Sciatic nerve (tissue), 2 donors: Measurements from ENCODE around the gene PRKAG3. TPM values are rescaled to one million over a fixed set of nuclear protein-coding genes. Genes with fewer than 3 reads are reported as not detected.
A peak's percentile ranks its signal among the peaks of the same experiment; 100 is the strongest.
"Not testable (repeated sequence)": the region's sequence is repeated elsewhere in the genome, so short reads cannot be mapped to it uniquely, and the experiment has no call there.

Source experiments
- ATAC-seq: fragments of 200-7000 bp; cut with Tn5 transposase; one replicate; pipeline ENCODE4 v1.9.1; 2020; ENCODE audit warnings: mild to moderate bottlenecking, moderate library complexity
- DNase-seq: peaks from one replicate; pipeline ENCODE4 v3.0.0-alpha.2; 2020; ENCODE audit warnings: low spot score
- intact Hi-C: fragments of 100-400 bp; cut with DNase I; formaldehyde crosslinking; loops from one replicate; pipeline ENCODE4 v1.14.2; 2022
- total RNA-seq: library from RNA; stranded (reverse); fragmentation: NEBNext Ultra II Directional; extraction: Animal tissue kit (Norgen Biotek cat#: 25700); gene quantifications from one replicate; pipeline ENCODE4 v1.2.1, GENCODE V29; 2021
- donor health status: DM: no; HTN: no; CAD: no.
- donor health status: DM: no; HTN: no; CAD: no.

Gene PRKAG3
- total RNA-seq, 1 donor from 2014 or later: 0.49 TPM

DNA sequence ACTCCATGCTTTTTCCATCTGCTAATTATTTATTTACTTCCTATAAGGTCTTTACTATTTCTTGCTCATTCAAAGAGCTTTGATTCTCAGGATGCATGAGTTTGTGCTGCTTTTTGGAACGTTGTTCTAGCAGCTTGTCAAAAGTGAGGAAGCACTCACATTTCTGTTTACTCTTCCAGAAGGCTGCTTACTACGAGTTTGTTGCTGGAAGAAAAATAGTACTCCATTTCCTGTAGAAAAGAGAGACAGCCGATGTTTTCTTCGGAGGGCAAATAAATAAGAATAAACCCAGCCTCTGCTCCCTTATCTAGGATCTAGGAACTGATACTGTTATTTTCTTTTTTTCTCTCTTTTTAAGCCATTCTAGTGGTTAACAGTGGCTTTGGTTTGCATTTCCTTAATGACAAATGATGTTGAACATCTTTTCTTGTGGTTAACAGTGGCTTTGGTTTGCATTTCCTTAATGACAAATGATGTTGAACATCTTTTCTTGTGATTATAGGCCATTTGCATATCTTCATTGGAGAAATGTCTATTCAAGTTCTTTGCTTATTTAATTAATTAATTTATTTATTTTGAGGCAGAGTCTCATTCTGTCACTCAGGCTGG lies 29.1 kb downstream of the PRKAG3 start:
- intact Hi-C loops: no loop called here
- no peak for ATAC-seq
- no peak for DNase-seq

DNA sequence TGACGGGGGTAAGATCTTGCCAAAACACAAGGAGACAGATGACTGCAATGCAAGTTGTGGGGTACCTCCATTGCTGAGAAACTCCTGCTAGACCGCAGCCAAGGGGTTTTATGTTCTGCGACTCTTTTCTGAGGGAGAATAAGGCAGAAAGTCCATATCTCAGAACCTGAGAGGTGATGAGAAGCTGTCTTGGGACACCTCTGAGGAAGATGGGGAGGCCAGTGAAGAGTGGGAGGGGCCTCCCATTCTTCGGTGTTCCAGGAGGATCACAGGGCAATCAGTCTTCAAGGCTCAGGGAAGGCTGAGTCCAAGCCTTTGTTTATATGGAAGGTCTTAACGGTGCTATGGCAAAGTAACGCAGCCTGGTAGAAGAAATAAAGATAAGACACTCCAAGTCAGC lies 31.6 kb downstream of the PRKAG3 start:
- intact Hi-C loops: no loop called here
- DNase-seq (no peak), ATAC-seq (no peak)

DNA sequence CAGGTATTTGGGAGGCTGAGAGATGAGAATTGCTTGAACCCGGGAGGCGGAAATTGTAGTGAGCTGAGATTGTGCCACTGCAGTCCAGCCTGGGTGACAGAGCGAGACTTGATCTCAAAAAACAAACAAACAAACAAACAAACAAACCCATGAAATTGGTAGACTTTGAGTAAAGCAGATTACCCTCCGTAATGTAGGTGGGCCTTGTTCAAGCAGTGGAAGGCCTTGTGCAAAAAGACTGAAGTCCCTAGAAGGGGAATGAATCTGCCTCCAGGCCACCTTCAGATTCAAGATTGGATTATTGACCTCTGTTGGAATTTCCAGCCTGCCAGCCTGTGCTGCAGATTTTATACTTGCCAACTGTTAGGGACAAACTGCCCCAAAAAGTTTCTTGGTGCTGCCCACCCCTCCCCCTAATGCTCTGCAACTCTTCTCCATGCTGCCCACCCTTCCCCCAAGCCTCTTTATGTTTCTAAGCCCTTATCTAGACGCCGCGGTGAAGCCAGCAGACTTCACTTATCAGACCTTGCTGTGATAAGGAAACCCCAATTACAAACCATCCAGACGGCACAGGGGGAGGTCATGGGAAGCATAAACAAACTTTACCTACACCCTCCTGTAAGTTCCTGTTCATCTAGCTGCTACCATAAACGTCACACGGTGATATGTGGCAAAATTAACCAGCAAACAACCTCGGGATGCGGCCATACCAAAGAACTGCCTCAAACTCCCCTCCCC lies 32.7 kb downstream of the PRKAG3 start:
- no peak for ATAC-seq
- intact Hi-C loops: no loop called here
- DNase-seq: no peak

DNA sequence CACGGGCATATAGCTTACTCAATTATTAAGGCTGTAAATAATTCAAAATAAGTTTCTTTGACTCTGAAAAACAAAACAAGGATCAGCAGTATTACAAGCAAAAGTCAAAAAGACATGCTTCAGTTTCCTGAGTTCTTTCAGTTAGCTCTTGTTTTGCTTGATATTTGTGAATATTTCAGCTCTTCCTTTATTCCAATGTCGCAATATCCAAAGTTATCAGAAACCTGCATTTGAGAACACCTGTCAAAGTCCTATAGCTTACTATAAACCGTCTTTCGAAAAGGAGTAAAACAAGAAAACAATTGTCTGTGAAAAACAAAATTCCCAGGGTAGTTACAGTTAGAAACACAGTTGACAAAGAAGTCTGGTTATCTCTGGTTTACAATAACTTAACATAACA lies 34.9 kb downstream of the PRKAG3 start:
- intact Hi-C loops: no loop called here
- ATAC-seq (no peak), DNase-seq (no peak)

DNA sequence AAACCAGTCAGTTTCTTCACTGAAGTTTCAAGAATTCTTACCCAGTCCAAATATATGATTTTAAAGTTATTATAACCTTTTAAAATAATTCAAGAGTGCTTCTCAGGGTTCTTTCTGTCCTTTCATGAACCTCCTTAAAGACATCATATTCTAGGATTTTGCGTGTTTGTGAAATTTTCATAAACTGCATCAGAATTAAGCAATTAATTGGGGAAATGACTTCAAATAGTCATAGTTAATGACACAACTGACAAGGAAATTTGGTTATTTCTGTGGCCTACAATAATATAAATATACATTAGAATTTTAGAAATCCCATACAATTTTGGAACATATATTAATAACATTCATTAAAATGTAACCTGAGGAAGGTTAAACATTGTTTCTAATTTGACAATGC lies 39.2 kb downstream of the PRKAG3 start:
- intact Hi-C loops: no loop called here
- DNase-seq: no peak
- no peak for ATAC-seq

DNA sequence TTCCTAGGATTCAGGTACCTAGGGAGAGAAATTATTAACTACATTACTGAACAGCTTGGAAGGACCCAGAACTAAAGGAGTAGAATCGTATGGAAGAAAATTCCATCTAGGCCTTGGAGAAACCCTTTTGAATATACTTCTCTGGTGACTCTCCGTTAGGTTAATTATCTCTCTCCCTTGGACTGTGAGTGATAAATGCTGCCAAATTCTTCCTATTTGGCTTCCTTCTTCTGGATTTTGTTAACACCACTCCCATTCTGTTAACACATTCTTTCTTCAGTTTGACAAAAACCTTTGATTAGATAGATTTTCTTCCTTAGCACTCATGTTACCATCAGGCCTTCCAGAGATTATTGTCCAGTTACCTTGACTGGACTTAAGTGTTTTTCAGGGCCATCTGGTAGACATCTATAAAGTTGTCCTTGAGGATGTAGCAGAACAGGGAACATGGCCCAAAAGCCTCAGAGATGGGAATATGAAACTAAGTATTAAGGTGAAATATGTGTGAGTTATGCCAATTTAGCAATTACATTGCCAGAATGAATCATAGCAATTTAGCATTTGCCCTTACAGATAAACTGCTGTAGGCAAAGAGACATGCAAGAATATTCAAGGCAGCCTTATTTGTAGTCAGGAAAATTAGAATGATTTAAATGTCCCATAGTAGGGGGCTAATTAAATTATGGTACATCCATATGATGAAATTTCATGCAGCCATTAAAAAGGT lies 42.9 kb downstream of the PRKAG3 start:
- DNase-seq: no peak
- intact Hi-C loops: no loop called here
- ATAC-seq: no peak

DNA sequence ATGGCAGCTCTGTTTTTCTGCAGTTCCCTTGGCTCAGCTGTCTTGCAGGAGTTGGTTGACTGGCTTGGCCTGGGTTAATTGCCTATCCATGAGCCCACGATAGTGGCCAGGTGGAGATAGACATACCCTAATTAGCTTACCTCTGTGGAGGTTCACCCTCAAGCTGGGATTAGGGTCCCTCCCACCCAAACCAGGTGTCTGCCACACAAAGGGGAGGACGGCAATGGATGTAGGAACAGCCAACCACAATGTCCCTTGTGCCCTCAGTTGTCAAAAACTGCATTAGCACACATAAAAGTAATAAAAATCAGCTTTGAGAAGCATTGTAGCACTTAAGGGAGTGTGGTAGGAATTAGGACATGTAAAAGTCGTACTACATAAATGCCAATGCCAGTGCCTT lies 45.5 kb downstream of the PRKAG3 start:
- intact Hi-C loops: no loop called here
- no peak for ATAC-seq

DNA sequence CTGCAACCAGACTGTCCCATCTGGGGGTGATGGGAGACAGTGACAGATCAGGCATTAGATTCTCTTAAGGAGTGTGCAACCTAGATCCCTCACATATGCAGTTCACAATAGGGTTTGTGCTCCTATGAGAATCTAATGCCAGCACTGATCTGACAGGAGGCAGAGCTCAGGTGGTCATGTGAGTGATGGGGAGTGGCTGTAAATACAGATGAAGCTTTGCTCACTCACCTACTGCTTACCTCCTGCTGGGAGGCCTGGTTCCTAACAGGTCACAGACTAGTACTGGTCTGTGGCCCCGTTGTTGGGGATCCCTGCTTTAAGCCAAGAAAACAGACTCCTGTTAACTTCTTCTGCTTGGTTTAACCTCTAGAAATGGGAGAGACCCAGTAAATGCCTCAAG lies 46.5 kb downstream of the PRKAG3 start:
- DNase-seq (no peak), ATAC-seq (no peak)
- intact Hi-C loops: no loop called here

More for the DNA sequence above, 45.5 kb downstream of the PRKAG3 start:
- DNase-seq: no peak

DNA sequence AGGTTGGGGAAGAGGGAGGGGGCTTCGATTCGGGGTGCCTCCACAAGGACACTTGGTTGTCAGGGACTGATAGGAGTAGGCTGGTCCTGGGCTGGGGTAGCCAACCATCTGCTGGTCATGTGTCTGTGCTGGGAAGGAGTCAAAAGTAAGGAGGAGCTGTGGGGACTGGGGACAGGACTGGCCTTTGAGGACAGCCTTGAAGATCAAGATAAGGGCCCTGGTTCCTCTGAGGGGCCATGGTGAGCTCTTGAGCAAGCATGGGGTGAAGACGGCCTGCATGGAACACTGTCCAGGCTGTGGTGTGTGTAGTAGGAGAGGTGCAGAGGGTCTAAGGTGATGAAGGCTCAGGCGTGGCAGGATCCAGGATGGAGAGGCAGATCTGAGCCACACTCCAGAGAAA lies 47.9 kb downstream of the PRKAG3 start:
- intact Hi-C loops: no loop called here
- no peak for ATAC-seq
- no peak for DNase-seq

DNA sequence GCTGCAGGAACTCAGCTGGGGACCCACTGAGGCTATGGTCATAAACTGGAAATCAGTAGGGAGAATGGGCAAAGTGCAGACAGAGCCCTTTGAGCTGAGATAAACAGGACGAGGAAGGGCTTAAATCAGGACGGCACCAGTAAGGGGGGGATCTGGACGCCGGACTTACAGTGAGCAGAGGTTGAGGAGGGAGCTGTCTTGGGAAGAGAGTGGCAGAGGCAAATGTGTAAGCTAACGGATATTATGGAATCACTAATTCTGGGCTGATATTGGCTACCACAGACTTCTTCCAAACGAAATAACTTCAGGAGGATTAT lies 49.1 kb downstream of the PRKAG3 start:
- DNase-seq: no peak
- intact Hi-C loops: no loop called here
- ATAC-seq: peak; percentile 39

DNA sequence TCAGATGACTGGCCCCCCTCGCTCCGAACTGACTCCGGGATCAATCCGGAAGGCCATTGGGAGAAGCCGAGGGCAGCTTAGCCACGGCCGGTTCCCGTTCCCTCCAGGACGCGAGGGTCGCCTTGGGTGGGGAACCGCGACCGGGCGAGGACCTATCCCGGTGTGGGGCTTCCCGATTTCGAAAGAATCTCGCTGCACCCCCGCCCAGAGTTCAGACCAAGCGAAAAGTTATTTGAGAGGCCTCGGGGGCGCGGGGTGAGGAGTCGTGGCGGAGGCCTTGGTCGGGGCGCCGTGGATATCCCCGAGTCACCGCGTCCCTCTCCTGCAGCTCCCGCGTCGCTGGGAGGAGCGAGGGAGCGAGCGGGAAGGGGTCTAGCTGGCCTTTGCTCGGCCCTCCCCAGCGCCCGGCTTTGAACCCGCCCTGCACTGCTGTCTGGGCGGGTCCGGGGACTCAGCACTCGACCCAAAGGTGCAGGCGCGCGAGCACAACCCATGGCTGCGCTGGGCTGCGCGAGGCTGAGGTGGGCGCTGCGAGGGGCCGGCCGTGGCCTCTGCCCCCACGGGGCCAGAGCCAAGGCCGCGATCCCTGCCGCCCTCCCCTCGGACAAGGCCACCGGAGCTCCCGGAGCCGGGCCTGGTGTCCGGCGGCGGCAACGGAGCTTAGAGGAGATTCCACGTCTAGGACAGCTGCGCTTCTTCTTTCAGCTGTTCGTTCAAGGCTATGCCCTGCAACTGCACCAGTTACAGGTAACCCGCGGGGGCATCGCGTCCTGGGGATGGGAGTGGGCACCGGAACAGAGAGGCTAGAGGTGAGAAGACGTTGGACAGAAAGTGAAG lies 49.7 kb downstream of the PRKAG3 start, which contains the start of gene CYP27A1:
Gene CYP27A1, plus strand, starts transcription at position 457 of the 837 bp plus-strand sequence. Its CDS starts 36 bp downstream, at position 493.
- ATAC-seq: peak; percentile 91
- DNase-seq: peak; percentile 83

DNA sequence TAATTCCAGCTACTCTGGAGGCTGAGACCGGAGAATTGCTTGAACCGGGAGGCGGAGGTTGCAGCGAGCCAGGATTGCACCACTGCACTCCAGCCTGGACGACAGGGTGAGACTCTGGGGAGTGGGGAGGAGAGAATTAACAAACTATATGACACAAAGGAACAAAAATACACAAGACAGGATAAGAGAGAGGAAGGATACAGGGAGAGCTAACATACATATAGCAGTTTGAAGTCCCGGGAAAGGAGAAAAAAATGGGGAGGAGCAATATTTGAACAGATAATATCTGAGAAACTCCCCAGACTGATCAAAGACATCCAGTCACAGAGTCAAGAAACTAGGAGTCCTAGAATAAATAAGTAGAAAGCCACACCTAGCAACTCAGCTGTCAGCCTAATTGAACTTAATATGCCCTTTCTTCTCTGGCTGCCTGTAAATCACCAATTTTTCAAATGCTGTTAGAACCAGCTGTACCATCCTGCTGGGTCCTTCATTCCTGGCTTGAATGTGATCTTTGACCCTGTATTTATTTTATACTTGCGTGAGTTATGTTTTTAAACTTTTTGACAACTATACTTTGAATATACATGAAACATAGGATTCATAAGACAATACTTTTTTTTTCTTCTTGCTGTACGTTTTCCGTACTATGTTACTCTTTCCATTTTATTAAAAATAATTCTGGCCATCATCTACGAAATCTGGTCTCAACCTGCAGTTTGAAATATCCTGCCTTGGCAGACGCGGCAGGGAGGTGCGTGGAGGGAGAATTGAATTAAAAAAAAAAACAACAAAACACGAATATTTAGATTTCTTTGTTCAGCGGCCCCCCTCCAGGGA lies 50.5 kb downstream of the PRKAG3 start:
- peak; percentile 29 for ATAC-seq
- intact Hi-C loops: no loop called here
- DNase-seq: no peak

More for the DNA sequence above, 49.7 kb downstream of the PRKAG3 start, which contains the start of gene CYP27A1:
- intact Hi-C loops: no loop called here

DNA sequence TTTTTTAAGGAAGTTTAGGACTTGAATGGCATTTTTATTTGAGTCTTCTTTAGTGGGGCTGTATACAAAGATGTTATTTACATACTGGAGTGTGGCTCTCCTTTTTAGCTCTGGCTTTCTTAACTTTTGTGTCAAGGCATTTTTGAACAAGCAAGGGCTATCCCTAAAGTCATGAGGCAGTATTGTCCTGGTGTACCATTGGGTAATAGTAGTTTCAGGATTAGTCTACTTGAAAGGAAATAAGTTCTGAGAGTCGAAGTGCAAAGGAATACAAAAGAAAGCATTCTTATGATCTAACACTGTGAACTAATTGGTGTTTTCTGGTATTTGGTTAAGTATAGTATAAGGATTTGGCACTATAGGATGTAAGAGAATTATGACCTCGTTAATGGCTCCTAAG lies 51.6 kb downstream of the PRKAG3 start:
- intact Hi-C loops: no loop called here
- DNase-seq: no peak
- no peak for ATAC-seq

DNA sequence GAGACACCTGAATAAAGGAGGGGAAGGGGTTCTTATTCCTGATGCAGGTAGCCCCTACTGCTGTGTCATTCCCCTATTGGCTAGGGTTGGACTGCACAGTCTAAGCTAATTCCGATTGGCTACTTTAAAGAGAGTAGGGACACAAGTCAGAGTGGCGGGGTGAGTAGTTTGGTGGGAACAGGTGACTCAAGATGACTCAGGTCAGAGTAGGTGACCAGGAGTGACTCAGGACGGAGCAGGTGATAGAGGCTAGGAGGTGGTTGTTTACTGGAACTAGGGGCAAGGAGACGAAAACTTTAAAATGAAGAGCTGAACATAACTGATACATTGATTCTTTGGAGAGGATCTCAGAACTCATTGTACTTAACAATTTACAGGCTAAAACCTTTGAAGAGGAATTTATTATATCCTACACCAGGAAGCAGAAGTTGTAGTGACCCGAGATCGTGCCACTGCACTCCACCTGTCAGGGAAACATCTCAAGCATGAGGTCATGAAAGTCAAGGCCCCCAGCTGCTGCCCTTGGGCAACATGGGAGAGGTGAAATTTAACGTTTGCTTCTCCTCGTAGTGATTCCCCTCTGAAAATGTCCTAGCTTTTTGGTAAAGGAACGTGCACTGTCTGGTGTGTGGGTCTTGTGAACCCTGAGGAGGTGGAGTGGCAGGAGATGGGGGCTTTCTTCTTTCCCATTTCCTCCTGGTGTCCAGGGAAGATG lies 54.2 kb downstream of the PRKAG3 start:
- intact Hi-C loops: no loop called here
- no peak for ATAC-seq
- no peak for DNase-seq

DNA sequence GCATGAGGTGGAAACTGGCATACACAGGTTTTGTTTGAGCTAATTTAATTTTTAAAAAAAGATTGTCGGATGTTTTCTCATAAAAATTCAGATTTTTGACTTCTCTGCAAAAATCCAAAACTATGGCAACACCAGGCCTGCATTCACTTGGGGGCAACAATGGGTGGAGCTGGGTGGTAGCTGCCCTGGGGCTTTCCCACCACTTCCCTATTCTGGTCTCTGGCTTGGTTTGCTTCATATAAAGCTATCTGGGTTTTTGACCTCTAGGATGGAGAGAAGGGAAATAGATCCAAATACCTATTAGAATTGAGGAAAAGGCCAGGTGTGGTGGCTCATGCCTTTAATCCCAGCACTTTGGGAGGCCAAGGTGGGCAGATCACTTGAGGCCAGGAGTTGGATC lies 55.1 kb downstream of the PRKAG3 start:
- DNase-seq: no peak
- intact Hi-C loops: no loop called here
- ATAC-seq: no peak

DNA sequence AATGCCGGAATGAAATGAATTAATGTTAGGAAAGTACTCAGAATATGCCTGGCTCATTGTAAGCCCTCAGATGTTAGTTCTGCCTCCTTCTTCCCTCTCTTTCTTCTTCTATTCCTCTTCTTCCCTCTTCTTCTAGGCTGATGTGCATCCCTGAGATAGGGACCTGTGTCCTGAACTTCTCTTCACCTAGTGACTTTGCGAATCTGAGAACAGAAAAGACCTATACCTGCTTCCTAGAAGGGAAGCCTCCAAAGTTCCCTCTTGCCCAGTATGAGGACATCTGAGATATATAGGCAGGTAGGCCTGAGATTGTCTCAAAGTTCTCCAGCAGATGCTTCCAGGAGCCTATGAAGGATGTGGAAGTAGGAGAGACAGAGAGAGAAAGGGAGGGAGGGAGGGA lies 57.7 kb downstream of the PRKAG3 start:
- ATAC-seq (no peak), DNase-seq (no peak)
- intact Hi-C loops: no loop called here

DNA sequence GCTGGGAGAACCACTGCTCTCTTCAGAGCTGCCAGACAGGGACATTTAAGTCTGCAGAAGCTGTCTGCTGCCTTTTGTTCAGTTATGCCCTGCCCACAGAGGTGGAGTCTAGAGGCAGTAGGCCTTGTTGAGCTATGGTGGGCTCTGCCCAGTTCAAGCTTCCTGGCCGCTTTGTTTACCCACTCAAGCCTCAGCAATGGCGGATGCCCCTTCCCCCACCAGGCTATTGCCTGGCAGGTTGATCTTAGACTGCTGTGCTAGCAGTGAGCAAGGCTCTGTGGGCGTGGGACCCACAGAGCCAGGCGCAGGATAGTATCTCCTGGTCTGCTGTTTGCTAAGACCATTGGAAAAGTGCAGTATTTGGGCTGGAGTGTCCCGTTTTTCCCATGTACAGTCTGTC lies 58.8 kb downstream of the PRKAG3 start:
- DNase-seq, ATAC-seq, intact Hi-C loops: not testable (repeated sequence)
